WI38 (cell line): ENCODE measurements around the gene FAM171A1.

Experiments used
- H3K4me3 ChIP-seq: 2 replicates; pipeline ENCODE4 v1.5.1; 2011; ENCODE audit warnings: low read depth, mild to moderate bottlenecking, control low read depth, low read length
- TF ChIP-seq, protein P1 (sequence below): IDR thresholded peaks from 2 replicates; pipeline ENCODE4 v1.5.1; 2012; ENCODE audit warnings: low read depth, mild to moderate bottlenecking, control low read depth, low read length

FAM171A1 gene

DNA sequence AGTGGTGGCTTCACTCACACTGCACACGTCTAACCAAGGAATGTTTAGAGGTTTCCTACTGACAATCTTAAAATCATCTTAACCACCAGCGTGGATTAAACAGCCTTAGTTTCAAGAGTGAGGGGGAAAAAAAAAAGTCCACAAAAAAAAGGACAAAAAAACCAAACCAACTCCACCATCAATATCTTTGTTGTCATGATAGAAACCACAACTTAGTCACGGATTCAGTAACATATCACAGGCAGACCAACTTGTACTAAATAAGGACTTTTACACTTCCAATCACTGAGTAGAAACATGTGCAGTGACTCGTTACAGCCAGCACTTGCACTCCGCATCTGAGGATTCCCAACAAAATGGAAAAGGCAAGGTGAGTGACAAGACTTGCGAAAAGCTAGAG lies 46.5 kb downstream of the FAM171A1 start:
- TF ChIP-seq, protein P1, sequence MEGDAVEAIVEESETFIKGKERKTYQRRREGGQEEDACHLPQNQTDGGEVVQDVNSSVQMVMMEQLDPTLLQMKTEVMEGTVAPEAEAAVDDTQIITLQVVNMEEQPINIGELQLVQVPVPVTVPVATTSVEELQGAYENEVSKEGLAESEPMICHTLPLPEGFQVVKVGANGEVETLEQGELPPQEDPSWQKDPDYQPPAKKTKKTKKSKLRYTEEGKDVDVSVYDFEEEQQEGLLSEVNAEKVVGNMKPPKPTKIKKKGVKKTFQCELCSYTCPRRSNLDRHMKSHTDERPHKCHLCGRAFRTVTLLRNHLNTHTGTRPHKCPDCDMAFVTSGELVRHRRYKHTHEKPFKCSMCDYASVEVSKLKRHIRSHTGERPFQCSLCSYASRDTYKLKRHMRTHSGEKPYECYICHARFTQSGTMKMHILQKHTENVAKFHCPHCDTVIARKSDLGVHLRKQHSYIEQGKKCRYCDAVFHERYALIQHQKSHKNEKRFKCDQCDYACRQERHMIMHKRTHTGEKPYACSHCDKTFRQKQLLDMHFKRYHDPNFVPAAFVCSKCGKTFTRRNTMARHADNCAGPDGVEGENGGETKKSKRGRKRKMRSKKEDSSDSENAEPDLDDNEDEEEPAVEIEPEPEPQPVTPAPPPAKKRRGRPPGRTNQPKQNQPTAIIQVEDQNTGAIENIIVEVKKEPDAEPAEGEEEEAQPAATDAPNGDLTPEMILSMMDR = no peak
- H3K4me3 ChIP-seq = no peak overlapping the region

DNA sequence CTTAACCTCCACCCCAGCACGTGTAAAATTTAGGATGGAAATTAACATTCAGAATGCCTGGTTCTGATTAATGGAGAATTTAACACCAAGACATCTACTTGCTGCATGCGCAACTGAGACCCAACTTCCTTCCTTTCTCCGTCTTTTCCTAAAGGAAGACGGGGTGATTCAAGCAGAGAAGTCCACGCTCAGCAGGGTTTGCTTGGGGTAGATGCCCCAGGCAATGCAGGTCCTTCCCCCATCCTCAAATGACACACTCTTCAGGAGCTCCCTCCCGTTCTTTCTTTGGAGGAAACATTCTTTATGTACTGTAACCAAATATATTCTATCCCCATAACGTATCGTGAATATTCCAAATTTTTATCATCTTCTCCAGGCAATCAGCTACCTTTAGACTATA lies 47.0 kb downstream of the FAM171A1 start:
- TF ChIP-seq, protein P1 = no peak
- no peak overlapping the region for H3K4me3 ChIP-seq

DNA sequence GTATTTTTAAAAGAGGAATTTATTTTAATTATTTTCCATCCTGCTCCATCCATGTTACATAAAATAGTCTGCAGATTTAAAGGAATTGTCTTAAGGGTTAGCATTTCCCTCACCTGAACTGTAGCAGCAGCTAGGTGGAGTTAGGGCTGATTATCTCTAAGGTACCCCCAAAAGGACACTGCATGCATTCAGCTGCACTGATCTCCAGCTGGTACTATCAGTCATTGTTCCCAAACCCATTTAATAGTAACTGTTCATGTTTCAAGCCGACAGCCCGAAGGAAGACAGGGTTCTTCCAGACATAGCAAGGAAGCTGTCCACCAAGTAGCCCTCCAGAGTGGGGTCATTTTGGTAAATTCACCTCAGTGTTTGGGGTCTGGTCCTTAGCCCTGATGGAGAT lies 48.7 kb downstream of the FAM171A1 start:
- H3K4me3 ChIP-seq = no peak overlapping the region
- TF ChIP-seq, protein P1 = no peak

DNA sequence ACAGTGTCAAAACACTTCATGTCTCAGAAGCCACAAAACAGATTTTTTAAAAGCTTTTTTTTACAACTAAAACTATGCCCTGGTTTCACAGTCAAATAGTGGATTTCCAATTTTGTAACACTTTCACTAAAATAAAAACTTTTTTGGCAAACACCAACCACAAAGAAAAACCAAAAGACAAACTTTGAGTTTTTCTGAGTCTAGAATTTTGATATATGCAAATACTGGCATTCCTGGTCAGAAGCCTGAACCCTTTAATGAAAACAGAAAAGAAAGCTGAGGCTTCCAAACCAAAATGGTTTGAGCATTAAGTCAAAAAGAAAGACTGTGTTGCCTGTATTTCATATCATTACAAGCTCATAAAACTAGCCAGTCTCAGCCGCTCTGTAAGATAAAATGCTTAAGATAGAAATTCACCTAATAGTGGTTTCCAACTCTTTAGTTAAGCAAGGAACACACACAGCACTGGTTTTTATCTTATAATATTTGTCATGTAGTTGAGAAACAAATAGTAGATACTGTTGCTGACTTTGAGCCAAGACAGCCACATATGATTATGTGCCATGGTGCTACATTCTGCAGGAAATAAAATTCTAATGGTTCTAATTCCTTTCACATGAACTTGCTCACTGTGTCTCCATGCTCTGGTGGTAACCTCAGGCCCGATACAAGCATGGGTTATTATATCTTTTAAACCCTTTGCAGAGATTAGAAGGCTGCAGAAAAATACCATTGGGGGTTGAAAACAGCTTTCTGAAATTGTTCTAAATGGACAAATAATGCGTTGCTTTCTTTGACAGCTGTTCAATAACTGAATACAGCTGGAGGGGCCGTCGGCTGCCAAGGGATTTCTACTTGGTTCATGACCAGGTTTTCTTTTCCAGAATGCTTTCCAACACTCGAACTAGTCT lies 49.4 kb downstream of the FAM171A1 start:
- TF ChIP-seq, protein P1 = no peak

DNA sequence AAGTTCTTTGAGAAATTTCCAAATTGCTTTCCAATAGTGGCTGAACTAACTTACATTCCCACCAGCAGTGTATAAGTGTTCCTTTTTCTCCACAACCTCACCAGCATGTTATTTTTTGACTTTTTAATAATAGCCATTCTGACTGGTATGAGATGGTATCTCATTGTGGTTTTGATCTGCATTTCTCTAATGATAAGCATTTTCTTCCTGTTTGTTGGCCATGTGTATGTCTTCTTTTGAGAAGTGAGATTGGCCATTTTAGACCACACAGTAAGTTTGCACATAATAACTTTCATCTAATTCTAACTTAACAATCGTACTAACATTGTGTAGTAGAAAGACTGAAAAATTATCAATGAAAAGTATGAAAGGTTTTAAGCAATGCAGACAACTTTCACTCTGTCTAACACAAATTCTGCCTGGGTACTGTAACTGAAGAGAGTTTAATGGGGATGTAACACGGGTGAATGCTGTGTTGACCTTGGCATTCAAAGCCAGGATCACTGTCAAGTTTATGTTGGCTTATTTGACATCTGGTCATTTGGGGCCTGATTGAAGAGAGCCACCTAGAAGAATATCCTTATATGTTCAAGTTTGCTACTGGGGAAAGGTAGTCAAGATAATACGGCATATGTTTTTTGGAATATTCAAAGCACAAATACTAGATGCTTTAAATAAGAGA lies 50.4 kb downstream of the FAM171A1 start:
- H3K4me3 ChIP-seq = no peak overlapping the region
- TF ChIP-seq, protein P1 = no peak

More for the DNA sequence above, 49.4 kb downstream of the FAM171A1 start:
- H3K4me3 ChIP-seq = no peak overlapping the region

DNA sequence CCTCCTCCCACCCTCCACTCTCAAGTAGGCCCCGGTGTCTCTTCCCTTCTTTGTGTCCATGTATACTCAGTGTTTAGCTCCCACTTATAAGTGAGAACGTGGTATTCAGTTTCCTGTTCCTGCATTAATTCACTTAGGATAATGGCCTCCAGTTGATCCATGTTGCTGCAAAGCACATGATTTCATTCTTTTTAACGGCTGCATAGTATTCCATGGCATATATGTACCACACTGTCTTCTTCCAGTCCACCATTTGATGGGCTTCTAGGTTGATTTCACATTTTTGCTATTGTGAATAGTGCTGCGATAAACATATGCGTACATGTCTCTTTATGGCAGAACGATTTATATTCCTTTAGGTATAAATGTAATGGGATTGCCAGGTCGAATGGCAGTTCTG lies 51.0 kb downstream of the FAM171A1 start:
- TF ChIP-seq, protein P1 = no peak
- H3K4me3 ChIP-seq = no peak overlapping the region

DNA sequence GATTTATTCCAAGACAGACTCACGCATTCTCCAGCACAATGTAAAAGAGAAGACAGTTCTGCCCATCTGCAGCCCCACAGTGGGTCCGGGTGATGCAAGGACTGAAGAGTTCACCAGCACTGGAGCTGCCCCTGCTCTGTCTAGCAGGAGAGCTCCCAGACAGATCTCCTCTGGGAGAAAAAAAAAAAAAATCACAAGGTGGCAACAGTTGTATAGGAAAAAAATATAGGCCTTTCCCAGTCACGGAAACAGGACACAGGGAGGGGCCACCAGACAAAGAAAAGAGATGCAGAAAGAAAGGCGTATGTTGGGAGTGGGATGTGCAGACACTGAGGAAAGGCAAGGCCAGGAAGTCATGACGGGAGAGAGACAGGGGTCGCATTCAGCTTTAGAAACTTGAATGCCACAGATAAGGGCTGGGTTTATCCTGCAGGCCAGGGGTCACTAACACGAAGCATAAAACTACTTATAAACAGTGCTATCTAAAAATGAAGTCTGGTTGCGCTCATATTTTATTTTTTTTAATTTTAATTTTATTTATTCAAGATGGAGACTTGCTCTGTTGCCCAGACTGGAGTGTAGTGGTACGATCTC lies 54.1 kb downstream of the FAM171A1 start:
- TF ChIP-seq, protein P1 = no peak

More for the DNA sequence above, 54.1 kb downstream of the FAM171A1 start:
- no peak overlapping the region for H3K4me3 ChIP-seq
